MM.1S (cell line): ENCODE measurements around the gene ZNF710.

Source experiments
- DNase-seq: peaks from one replicate; pipeline ENCODE4 v3.0.0-alpha.2; 2015
- H2AFZ ChIP-seq: fragments of 300-600 bp; sonication (generic); 2 replicates; pipeline ENCODE4 v1.6.0; 2016; ENCODE audit warnings: antibody characterized with exemption, low read length
- H3F3A ChIP-seq: fragments of 300-600 bp; sonication (generic); 2 replicates; pipeline ENCODE4 v1.6.1; 2016; ENCODE audit warnings: mild to moderate bottlenecking, antibody characterized with exemption, low read length, moderate library complexity, mixed read lengths; ENCODE audit not compliant: insufficient read depth
- H3K27ac ChIP-seq: fragments of 300-600 bp; sonication (generic); 2 replicates; pipeline ENCODE4 v1.5.1; 2016; ENCODE audit warnings: mild to moderate bottlenecking, low read length
- H3K27me3 ChIP-seq: fragments of 300-600 bp; sonication (generic); replicated peaks from 2 replicates; pipeline ENCODE4 v1.6.0; 2016; ENCODE audit warnings: low read length; ENCODE audit not compliant: insufficient read depth
- H3K36me3 ChIP-seq: fragments of 300-600 bp; sonication (generic); replicated peaks from 2 replicates; pipeline ENCODE4 v1.6.1; 2016; ENCODE audit warnings: mild to moderate bottlenecking, low read length, mixed read lengths; ENCODE audit not compliant: insufficient read depth
- H3K4me1 ChIP-seq: fragments of 300-600 bp; sonication (generic); 2 replicates; pipeline ENCODE4 v1.6.1; 2016; ENCODE audit warnings: low read length, mixed read lengths
- H3K4me2 ChIP-seq: fragments of 300-600 bp; sonication (generic); 2 replicates; pipeline ENCODE4 v1.6.0; 2016; ENCODE audit warnings: low read depth, low read length
- H3K4me3 ChIP-seq: fragments of 300-600 bp; sonication (generic); 2 replicates; pipeline ENCODE4 v1.5.1; 2016; ENCODE audit warnings: low read length, mixed read lengths
- H3K79me2 ChIP-seq: fragments of 300-600 bp; sonication (generic); 2 replicates; pipeline ENCODE4 v1.6.1; 2016; ENCODE audit warnings: mixed run types, low read length, mixed read lengths
- H3K9ac ChIP-seq: fragments of 300-600 bp; sonication (generic); 2 replicates; pipeline ENCODE4 v1.6.1; 2016; ENCODE audit warnings: low read length, mixed read lengths
- H3K9me2 ChIP-seq: fragments of 300-600 bp; sonication (generic); replicated peaks from 2 replicates; pipeline ENCODE4 v1.6.1; 2016; ENCODE audit warnings: mild to moderate bottlenecking, low read length, mixed read lengths; ENCODE audit not compliant: insufficient read depth
- H3K9me3 ChIP-seq: fragments of 300-600 bp; sonication (generic); replicated peaks from 2 replicates; pipeline ENCODE4 v1.6.1; 2016; ENCODE audit warnings: mild to moderate bottlenecking, low read length, mixed read lengths; ENCODE audit not compliant: insufficient read depth
- H4K20me1 ChIP-seq: fragments of 300-600 bp; sonication (generic); 2 replicates; pipeline ENCODE4 v1.6.1; 2016; ENCODE audit warnings: mild to moderate bottlenecking, low read length, moderate library complexity, mixed read lengths; ENCODE audit not compliant: insufficient read depth
- EZH2 ChIP-seq: fragments of 300-600 bp; sonication (generic); optimal IDR thresholded peaks from 2 replicates; pipeline ENCODE3; 2017; ENCODE audit warnings: low read depth, mild to moderate bottlenecking, antibody characterized with exemption, low read length, mixed read lengths
- EZH2phosphoT487 ChIP-seq: fragments of 300-600 bp; sonication (generic); IDR thresholded peaks from 2 replicates; pipeline ENCODE4 v1.6.1; 2018; ENCODE audit warnings: antibody characterized with exemption, low read length
- TF ChIP-seq, protein P1 (sequence below): fragments of 300-600 bp; sonication (generic); IDR thresholded peaks from 2 replicates; pipeline ENCODE4 v1.5.1; 2016; ENCODE audit warnings: antibody characterized with exemption, low read length, mixed read lengths

Gene ZNF710

DNA sequence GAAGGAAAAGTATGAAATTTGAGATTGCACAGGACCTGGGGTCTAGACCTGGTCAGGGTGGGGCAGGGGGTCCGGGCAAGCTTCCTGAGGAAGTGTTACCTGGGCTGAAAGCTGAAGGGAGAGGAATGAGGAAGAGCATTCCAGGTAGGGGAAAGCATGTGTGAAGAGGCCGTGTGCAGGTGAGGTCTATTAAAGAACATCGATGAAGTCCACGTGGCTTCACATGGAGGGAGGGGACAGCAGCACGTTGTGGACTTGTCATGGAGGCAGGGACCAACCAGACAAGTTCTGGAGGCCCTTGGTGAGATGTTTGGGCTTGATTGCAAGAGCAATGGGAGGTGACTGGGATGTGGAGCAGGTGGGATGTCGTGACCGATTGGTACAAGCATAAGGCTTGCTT, 54.1 kb downstream of the ZNF710 start:
- DNase-seq, result no peak
- peaks cover 34% of the 10 kb centered on the region for H3K4me1 ChIP-seq
- no peaks in the 10 kb centered on the region for H3K9me2 ChIP-seq
- H3K79me2 ChIP-seq, result peaks cover 59% of the 10 kb centered on the region
- no peaks in the 10 kb centered on the region for H3K27me3 ChIP-seq
- no peak overlapping the region for H3K4me3 ChIP-seq
- no peak overlapping the region for H3K9ac ChIP-seq
- peaks cover 23% of the 10 kb centered on the region for H3F3A ChIP-seq
- H3K36me3 ChIP-seq, result no peaks in the 10 kb centered on the region
- no peaks in the 10 kb centered on the region for H4K20me1 ChIP-seq
- no peak overlapping the region for H3K27ac ChIP-seq
- H3K4me2 ChIP-seq, result no peak overlapping the region
- TF ChIP-seq EZH2phosphoT487 (no peak), EZH2 (no peak)
- TF ChIP-seq, protein P1, sequence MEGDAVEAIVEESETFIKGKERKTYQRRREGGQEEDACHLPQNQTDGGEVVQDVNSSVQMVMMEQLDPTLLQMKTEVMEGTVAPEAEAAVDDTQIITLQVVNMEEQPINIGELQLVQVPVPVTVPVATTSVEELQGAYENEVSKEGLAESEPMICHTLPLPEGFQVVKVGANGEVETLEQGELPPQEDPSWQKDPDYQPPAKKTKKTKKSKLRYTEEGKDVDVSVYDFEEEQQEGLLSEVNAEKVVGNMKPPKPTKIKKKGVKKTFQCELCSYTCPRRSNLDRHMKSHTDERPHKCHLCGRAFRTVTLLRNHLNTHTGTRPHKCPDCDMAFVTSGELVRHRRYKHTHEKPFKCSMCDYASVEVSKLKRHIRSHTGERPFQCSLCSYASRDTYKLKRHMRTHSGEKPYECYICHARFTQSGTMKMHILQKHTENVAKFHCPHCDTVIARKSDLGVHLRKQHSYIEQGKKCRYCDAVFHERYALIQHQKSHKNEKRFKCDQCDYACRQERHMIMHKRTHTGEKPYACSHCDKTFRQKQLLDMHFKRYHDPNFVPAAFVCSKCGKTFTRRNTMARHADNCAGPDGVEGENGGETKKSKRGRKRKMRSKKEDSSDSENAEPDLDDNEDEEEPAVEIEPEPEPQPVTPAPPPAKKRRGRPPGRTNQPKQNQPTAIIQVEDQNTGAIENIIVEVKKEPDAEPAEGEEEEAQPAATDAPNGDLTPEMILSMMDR, result no peak
- no peak overlapping the region for H2AFZ ChIP-seq
- H3K9me3 ChIP-seq, result no peaks in the 10 kb centered on the region

DNA sequence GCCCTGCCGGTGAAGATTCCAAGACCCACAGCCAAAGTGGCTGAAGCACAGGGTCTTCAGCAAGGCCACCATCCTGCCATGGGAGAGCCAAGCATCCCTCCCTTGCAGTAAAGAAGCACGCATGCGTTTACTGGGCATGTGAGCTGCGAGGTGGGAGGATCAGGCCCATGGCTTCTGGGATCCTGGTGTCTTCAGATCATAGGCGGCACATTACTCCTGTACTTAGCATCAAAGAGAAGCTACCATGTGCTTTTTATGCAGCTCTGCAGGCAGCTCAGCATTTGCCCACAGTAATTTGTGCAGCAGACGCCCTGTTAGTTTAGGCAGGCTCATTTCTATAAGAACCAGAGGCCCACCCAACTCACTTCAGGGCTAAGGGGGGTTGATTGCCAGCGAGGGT, 55.4 kb downstream of the ZNF710 start:
- Histone ChIP-seq H3F3A (peaks cover 25% of the 10 kb centered on the region), H3K36me3 (no peaks in the 10 kb centered on the region), H3K27me3 (no peaks in the 10 kb centered on the region), H3K27ac (no peak overlapping the region), H3K4me3 (no peak overlapping the region), H3K9ac (no peak overlapping the region), H3K4me2 (no peak overlapping the region), H3K4me1 (peaks cover 36% of the 10 kb centered on the region), H4K20me1 (no peaks in the 10 kb centered on the region), H3K9me2 (no peaks in the 10 kb centered on the region), H3K79me2 (peaks cover 66% of the 10 kb centered on the region), H2AFZ (no peak overlapping the region), H3K9me3 (no peaks in the 10 kb centered on the region)
- TF ChIP-seq EZH2phosphoT487 (no peak), EZH2 (no peak)
- TF ChIP-seq, protein P1, result no peak
- no peak for DNase-seq

DNA sequence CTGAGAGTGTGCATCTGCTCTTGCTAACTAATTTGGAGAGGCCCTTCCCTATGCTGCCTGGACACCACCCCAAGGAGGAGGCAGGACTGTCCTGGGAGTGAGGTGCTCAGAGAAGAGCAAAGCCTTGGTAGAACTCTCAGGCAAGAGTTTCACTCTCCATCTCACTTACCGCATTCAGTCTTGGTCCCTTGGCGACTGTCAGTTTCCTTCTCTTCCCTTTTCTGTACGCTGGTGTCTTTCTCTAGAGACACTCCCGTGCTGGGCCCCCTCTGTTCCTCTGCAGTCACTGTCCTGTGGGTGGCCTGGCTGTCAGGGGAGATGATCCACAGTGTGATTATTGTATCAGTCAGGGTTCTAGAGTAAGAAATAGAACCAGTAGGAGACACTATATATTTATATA, 57.2 kb downstream of the ZNF710 start:
- Histone ChIP-seq H4K20me1 (no peaks in the 10 kb centered on the region), H3F3A (peaks cover 25% of the 10 kb centered on the region), H3K9me2 (no peaks in the 10 kb centered on the region), H3K36me3 (no peaks in the 10 kb centered on the region), H3K27ac (peak overlapping the region; percentile 91), H3K9me3 (no peaks in the 10 kb centered on the region), H3K79me2 (peaks cover 69% of the 10 kb centered on the region), H3K9ac (peak overlapping the region; percentile 39; the same call in 1 of the 2 replicates), H3K27me3 (no peaks in the 10 kb centered on the region), H2AFZ (no peak overlapping the region), H3K4me2 (peak overlapping the region; percentile 77), H3K4me1 (peaks cover 28% of the 10 kb centered on the region), H3K4me3 (peak overlapping the region; percentile 18)
- TF ChIP-seq, protein P1, result no peak
- TF ChIP-seq EZH2 (no peak), EZH2phosphoT487 (no peak)
- DNase-seq, result peak; percentile 44
